ENCODE data around the gene C3orf62. TPM values are rescaled to one million over a fixed set of nuclear protein-coding genes. Genes with fewer than 3 reads are reported as not detected.
A peak's percentile ranks its signal among the peaks of the same experiment; 100 is the strongest.
"Not testable (repeated sequence)": the region's sequence is repeated elsewhere in the genome, so short reads cannot be mapped to it uniquely, and the experiment has no call there.

Gene C3orf62
- total RNA-seq, 1 experiment from 2014 or later = 2.3 TPM

- no peak for DNase-seq (ENCODE audit: low read depth)
Measured at GRCh38 chr3:49269443-49270155, 7.4 kb downstream of the C3orf62 start.

DNA sequence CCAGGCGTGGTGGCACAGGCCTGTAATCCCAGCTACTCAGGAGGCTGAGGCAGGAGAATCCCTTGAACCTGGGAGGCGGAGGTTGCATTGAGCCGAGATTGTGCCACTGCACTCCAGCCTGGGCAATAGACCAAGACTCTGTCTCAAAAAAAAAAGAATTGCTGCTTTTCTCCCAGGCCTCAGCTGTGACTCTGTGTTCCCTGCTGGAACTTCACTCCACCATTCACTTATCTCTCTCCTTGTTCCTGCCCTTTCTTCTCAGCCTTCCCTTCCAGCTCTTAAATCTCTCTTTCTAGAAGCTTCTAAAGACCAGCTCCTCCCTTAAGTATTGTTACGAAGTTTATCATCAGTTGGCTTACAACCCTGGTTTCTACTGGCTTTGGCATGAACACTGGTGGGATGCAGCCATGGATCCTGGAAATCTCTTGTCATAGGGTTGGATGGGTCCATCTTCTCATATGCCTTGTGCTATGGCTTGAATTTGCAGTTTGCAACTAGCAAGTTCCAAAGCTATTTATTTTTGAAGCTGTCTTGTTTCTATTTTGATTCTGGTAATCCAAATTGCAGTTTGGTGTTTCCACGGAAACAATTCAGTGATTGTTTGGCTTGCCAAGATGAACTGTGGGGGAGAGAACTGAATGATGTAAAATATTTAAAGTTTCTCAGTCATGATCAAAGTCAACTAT, 10.5 kb downstream of the C3orf62 start:
- DNase-seq (ENCODE audit: low read depth) = no peak

DNA sequence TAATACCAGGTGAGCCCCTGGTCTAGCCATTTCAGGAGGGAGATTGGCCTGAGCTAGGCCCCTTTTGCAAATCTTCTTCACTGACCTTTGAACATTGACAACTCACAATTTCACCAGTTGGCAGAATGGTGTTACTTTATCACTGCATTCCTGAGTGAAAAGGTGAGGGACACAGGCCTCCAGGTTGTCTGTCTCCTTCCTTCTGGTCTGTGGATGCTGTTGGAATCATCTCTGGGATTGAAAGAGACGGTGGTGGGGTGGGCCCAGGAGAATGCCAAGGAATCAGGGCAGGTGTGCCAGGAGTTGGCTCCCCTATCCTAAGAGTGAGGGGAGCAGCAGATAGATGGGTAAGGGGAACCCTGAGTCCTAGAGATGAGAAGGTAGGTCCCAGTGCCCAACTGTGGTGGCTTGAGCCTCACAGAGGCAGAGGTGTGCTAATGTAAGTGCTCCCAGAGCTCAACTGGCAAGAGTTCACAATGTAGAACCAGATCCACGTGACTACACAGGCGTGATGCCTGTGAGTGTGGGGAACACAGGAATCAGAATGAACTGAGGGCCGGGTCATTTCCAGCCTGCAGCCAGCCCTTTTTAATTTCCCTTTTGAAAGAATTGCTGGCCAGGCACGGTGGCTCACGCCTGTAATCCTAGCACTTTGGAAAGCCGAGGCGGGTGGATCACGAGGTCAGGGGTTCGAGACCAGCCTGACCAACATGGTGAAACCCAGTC, 11.2 kb downstream of the C3orf62 start:
- no peak for DNase-seq (ENCODE audit: low read depth)

DNA sequence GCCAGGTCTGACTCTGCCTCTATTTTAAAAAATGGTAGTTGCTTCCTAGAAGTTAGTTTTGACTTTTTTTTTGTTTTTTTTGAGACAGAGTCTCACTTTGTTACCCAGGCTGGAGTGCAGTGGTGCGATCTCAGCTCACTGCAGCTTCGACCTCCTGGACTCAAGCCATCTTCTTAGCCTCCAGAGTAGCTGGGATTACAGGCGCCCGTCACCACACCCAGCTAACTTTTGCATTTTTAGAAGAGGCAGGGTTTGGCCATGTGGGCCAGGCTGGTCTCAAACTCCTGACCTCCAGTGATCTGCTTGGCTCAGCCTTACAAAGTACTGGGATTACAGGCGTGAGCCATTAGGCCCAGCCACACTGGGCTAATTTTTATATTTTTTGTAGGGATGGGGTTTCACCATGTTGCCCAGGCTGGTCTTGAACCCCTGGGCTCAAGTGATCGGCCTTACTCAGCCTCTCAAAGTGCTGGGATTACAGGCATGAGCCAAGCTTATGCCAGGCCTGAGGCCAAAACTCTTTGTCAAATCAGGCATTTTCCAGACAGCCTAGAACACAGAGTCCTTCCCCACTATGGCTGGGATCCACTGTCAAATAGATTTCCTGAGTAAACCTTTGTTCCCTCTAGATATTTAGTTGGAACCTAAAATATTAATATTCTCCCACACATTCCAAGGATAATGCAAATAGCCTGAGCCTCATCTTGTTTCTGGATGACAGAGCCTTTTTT, 13.7 kb downstream of the C3orf62 start:
- no peak for DNase-seq (ENCODE audit: low read depth)

DNA sequence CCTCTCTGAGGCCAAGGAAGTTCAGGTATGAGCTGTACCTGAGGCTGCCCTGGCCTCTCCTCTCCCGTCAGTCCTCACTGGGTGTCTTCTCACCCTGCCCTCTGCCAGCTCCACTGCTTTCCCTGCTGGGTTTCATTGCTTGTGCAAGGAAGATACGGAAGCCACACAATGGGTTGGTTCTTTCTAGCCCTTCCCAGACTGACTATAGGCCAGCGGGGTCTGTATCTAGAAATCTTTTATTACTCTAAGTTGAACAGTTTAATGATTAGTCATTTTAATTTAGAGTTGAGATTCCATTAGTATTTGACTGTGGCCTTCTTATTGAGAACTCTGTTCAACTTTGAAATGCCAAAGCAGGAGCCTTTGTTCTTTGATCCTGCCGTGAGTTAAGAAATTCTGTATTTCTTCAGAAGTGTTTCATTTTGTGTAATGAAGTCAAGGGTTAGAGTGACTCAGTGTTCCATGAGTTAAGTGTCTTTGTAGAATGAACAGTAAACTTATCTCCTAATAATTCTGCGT, 16.2 kb downstream of the C3orf62 start:
- no peak for DNase-seq (ENCODE audit: low read depth)

GRCh38 chr3:49257187-49257586, 19.8 kb downstream of the C3orf62 start:
- no peak for DNase-seq (ENCODE audit: low read depth)

GRCh38 chr3:49255718-49256511, 21.1 kb downstream of the C3orf62 start:
- DNase-seq (ENCODE audit: low read depth) = no peak

DNA sequence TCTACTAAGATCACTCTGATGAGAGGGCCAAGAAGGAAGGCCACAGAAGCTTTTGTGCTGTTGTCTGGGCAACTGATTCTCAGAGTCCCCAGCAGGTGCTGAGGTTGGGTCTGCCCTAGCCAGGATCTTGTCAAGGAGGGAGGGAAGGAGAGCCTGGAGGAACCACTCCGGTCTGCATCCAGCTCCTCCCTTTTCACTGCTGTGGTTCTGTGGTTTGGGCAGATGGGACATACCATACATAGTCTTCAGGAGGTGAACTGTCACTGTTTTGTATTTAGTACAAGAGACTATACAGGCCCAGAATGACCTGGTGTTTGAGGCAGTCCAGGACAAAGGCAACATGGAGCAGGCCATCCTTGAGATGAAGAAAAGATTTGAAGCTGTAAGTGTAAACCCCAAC, 21.9 kb downstream of the C3orf62 start:
- peak; percentile 37 for DNase-seq (ENCODE audit: low read depth)

DNA sequence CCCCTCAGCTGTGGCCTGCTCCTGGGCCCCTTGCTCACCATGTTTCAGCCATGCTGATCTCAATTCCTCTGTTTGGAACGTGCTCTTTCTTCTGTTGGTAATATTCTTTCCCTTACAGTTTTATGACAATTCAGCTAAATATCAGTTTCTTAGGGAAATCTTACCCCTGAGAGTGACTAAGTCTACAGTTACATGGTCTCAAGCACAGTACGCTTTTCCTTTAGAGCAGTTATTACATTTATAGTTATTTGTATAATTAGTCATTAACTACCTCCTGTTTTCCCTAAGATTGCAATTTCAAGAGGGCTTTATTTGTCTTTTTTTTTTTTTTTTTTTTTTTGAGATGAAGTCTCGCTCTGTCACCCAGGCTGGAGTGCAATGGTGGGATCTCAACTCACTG, 23.5 kb downstream of the C3orf62 start:
- no peak for DNase-seq (ENCODE audit: low read depth)

DNA sequence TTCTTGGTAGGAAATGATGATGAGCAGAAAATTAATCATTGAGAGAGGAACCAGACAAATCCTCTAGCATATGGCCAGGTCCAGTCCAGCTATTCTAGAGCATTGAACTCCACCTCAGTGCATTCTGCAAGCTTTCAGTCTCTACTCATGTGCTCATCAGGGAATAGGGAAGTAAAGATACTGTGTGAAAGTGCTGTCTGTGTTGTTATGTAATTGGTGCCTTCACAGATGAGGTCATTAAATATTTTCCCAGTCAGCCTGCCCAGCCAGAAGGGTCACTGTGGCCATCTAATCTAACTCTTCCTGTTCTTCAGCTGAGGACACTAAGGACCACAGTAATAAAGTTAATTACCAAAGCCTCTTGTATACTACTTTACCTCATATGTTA, 28.2 kb downstream of the C3orf62 start:
- no peak for DNase-seq (ENCODE audit: low read depth)

DNA sequence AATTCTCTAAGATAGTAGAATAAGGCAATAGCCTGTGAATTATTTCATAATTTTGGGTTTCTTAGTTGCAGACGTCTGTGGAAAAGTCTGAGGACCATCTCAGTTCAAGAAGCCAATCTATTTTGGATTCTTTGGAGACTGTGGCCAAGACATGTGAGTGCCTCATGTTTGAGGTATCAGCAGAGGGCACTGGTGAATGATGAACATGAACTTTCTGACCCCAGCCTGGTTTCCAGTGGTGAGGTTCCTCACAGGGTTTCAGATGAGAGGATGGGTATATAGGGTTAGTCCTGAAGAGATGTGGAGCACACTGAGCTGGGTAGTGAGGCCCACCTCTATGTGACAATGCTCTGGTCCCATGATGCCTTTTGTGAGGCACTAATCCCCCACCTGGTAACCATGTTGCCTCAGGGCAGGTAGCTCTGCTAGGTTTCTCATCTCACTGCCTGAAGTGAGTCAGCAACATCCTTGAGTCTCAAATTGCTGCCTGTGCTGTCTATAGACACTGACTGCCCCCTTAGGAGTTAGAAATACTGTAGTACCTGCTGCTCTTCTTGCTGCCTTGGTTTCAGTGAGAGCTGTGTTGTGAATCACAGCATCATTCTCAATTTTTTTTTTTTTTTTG, 32.3 kb downstream of the C3orf62 start:
- DNase-seq (ENCODE audit: low read depth) = peak; percentile 47

DNA sequence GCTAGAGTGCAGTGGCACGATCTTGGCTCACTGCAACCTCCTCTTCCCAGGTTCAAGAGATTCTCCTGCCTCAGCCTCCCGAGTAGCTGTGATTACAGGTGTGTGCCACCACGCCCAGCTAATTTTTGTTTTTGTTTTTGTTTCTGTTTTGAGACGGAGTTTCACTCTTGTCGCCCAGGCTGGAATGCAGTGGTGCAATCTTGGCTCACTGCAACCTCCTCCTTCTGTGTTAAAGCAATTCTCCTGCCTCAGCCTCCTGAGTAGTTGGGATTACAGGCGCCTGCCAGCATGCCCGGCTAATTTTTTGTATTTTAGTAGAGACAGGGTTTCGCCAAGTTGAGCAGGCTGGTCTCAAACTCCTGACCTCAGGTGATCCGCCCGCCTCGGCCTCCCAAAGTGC, 36.9 kb downstream of the C3orf62 start:
- DNase-seq (ENCODE audit: low read depth) = not testable (repeated sequence)

GRCh38 chr3:49238274-49239127, 38.5 kb downstream of the C3orf62 start:
- DNase-seq (ENCODE audit: low read depth) = no peak

DNA sequence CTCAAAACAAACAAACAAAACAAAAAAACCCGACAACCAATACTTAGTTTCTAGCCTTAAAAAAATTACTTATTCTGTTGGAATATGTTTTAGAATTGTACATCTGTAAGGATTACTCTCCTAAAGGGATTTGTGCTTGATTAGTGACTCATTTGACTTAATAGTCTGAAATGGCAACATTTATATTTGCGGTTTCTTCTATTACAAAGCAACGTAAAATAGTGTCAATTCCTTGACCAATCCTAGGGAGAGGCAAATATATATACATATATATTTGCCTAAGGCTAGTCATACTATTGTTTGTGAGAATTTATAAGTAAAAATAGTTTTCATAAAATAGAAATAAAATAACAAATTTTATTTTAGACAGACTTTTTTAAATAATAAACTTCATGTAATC, 39.7 kb downstream of the C3orf62 start:
- DNase-seq (ENCODE audit: low read depth) = no peak

DNA sequence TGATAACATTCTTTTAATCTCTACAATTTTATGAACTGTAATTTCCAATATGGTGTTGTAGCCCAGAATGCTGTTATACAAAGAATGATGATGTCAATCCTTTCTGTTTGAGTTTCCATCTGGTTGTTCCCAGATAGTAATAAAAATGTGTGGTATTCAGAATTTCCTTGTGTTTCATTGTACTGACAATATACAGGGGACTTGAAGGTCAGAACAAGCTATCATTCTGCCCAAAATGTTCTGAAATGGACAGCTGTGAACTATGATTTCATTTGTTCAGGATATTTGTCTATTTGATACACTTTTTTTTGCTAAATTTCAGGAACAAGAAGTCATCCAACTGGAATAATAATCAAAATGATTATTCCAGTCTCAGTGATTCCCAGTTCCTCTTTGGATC, 40.8 kb downstream of the C3orf62 start:
- DNase-seq (ENCODE audit: low read depth) = no peak

DNA sequence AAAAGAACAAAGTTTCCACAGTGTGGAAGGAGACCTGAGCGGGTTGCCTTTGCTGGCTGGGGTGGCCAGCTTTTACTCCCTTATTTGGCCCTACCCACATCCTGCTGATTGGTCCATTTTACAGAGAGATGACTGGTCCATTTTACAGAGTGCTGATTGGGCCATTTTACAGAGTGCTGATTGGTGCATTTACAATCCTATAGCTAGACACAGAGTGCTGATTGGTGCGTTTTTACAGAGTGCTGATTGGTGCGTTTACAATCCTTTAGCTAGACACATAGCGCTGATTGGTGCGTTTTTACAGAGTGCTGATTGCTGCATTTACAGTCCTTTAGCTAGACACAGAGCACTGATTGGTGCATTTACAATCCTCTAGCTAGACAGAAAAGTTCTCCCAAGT, 48.2 kb downstream of the C3orf62 start:
- DNase-seq (ENCODE audit: low read depth) = not testable (repeated sequence)

GRCh38 chr3:49222002-49222401, 55.0 kb downstream of the C3orf62 start:
- DNase-seq (ENCODE audit: low read depth) = no peak

GRCh38 chr3:49220985-49221563, 56.0 kb downstream of the C3orf62 start:
- DNase-seq (ENCODE audit: low read depth) = not testable (repeated sequence)

GRCh38 chr3:49219132-49219531, 57.9 kb downstream of the C3orf62 start:
- DNase-seq (ENCODE audit: low read depth) = no peak
